Measurements from ENCODE around the gene PKIG. TPM values are rescaled to one million over a fixed set of nuclear protein-coding genes. Genes with fewer than 3 reads are reported as not detected.

Gene PKIG
- total RNA-seq, 2 donors from 2014 or later: 60.9 to 81.1 TPM

- no peak for TF ChIP-seq POLR2AphosphoS5 (IDR thresholded peaks at IDR 0.05)
- no peak for TF ChIP-seq POLR2A (IDR thresholded peaks at IDR 0.05)
- TF ChIP-seq, protein P1, sequence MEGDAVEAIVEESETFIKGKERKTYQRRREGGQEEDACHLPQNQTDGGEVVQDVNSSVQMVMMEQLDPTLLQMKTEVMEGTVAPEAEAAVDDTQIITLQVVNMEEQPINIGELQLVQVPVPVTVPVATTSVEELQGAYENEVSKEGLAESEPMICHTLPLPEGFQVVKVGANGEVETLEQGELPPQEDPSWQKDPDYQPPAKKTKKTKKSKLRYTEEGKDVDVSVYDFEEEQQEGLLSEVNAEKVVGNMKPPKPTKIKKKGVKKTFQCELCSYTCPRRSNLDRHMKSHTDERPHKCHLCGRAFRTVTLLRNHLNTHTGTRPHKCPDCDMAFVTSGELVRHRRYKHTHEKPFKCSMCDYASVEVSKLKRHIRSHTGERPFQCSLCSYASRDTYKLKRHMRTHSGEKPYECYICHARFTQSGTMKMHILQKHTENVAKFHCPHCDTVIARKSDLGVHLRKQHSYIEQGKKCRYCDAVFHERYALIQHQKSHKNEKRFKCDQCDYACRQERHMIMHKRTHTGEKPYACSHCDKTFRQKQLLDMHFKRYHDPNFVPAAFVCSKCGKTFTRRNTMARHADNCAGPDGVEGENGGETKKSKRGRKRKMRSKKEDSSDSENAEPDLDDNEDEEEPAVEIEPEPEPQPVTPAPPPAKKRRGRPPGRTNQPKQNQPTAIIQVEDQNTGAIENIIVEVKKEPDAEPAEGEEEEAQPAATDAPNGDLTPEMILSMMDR (IDR thresholded peaks at IDR 0.05): no peak
- DNase-seq (ENCODE audit: low spot score): no peak
- Histone ChIP-seq H3K4me3 (no peak overlapping the region), H3K9me3 (no peaks in the 10 kb centered on the region), H3K36me3 (no peaks in the 10 kb centered on the region), H3K27ac (no peak overlapping the region), H3K27me3 (replicated peaks; ENCODE audit: insufficient read depth) (no peaks in the 10 kb centered on the region), H3K4me1 (replicated peaks) (no peaks in the 10 kb centered on the region)
- intact Hi-C loops (cut with DNase I): no loop called here
These were observed 15.6 kb upstream of the PKIG start for GRCh38 chr20:44566811-44567210.

- H3K36me3 ChIP-seq: no peaks in the 10 kb centered on the region
- H3K4me3 ChIP-seq: no peak overlapping the region
- no peaks in the 10 kb centered on the region for H3K4me1 ChIP-seq (replicated peaks)
- no peak for TF ChIP-seq POLR2A (IDR thresholded peaks at IDR 0.05)
- TF ChIP-seq, protein P1 (IDR thresholded peaks at IDR 0.05): no peak
- TF ChIP-seq POLR2AphosphoS5 (IDR thresholded peaks at IDR 0.05): no peak
- H3K9me3 ChIP-seq: no peaks in the 10 kb centered on the region
- no peaks in the 10 kb centered on the region for H3K27me3 ChIP-seq (replicated peaks; ENCODE audit: insufficient read depth)
- DNase-seq (ENCODE audit: low spot score): no peak
- 89% methylated on average over 1 of the region's 1 CpG for WGBS
- H3K27ac ChIP-seq: no peak overlapping the region
- intact Hi-C loops (cut with DNase I): no loop called here
These were observed 12.0 kb upstream of the PKIG start for GRCh38 chr20:44570367-44570766.

GRCh38 chr20:44571362-44571988, 10.9 kb upstream of the PKIG start:
- intact Hi-C loops (cut with DNase I): no loop called here
- Histone ChIP-seq H3K27ac (no peak overlapping the region), H3K4me3 (no peak overlapping the region), H3K36me3 (no peaks in the 10 kb centered on the region), H3K9me3 (no peaks in the 10 kb centered on the region), H3K27me3 (replicated peaks; ENCODE audit: insufficient read depth) (no peaks in the 10 kb centered on the region), H3K4me1 (replicated peaks) (no peaks in the 10 kb centered on the region)
- TF ChIP-seq, protein P1 (IDR thresholded peaks at IDR 0.05): no peak
- TF ChIP-seq POLR2A (IDR thresholded peaks at IDR 0.05) (no peak), POLR2AphosphoS5 (IDR thresholded peaks at IDR 0.05) (no peak)
- DNase-seq (ENCODE audit: low spot score): no peak
- WGBS: 64% methylated on average over 6 of the region's 6 CpGs

DNA sequence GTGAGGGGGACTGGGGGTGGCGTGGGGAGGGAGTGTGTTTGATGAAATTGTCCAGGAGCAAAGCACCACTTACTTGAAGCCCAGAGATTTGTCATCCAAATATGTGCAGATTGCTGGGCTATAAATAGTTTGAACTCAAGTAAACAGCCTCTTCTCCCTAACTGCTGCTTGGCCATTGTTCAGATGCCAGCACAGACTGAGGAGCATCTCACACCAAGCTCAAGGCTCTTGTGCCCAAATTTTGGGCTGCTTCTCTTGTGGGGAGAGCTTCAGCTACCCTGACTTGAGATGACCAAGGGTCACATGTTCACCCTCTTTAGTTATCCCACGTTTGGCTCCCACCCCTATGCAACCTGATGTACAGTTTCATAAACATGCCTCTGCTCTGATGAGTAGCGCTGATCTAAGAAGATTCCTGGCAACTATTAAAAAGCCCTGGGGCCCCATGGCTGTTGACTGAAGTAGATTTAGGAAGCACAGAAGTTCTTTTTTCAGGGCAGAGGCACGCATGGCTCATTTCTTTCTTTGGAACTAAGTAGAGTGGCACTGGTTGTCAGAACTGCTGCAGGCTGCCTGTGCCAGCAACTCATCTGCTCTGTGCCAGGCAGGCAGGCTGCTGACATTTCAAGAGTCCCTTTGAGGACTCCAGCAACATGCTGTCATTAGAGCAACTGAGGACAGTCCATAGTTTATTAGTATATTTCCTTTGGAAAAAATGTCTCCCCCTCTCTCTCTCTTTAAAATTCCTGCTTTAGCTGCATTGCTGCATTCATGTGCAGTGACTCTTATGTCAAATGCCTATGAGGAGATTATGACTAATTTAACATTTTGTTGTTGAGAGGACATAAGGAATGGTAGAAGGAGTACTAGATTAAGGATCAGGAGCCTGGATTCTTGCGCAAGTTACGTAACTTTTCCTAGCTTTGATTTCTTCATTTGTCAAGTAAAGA, 9.6 kb upstream of the PKIG start:
- Histone ChIP-seq H3K4me3 (no peak overlapping the region), H3K9me3 (no peaks in the 10 kb centered on the region), H3K27ac (peak overlapping the region; percentile 56 to 70), H3K4me1 (replicated peaks) (no peaks in the 10 kb centered on the region), H3K36me3 (no peaks in the 10 kb centered on the region), H3K27me3 (replicated peaks; ENCODE audit: insufficient read depth) (no peaks in the 10 kb centered on the region)
- intact Hi-C loops (cut with DNase I): no loop called here
- WGBS: 26% methylated on average over 6 of the region's 6 CpGs
- peak; percentile 50 for DNase-seq (ENCODE audit: low spot score)
- TF ChIP-seq, protein P1 (IDR thresholded peaks at IDR 0.05): no peak
- peak; percentile 12 for TF ChIP-seq POLR2AphosphoS5 (IDR thresholded peaks at IDR 0.05)
- no peak for TF ChIP-seq POLR2A (IDR thresholded peaks at IDR 0.05)
